Hepatocyte (in vitro differentiated cells): Measurements from ENCODE around the gene LIN7C.

Experiments used
- CTCF ChIP-seq: fragments of 200-600 bp; sonication (generic); IDR thresholded peaks from 2 replicates; pipeline ENCODE4 v1.5.1; 2016; ENCODE audit warnings: antibody characterized with exemption, mild to moderate bottlenecking; ENCODE audit not compliant: poor library complexity
- EZH2 ChIP-seq: fragments of 200-600 bp; sonication (generic); IDR thresholded peaks from 2 replicates; pipeline ENCODE4 v1.6.1; 2016; ENCODE audit warnings: antibody characterized with exemption, mild to moderate bottlenecking, borderline replicate concordance

- TF ChIP-seq CTCF (no peak), EZH2 (no peak)
Measured at GRCh38 chr11:27453701-27454100, 52.9 kb downstream of the LIN7C start.
